Nephron progenitor cell (in vitro differentiated cells): ENCODE results near the gene CCDC188.

Experiments used
- DNase-seq: peaks from one replicate; pipeline ENCODE4 v3.0.0; 2021
- H3K27ac Mint-ChIP-seq: 2 replicates; pipeline ENCODE4 v1.8.0; 2021; ENCODE audit warnings: mild to moderate bottlenecking, moderate library complexity, mixed read lengths
- H3K27me3 Mint-ChIP-seq: 2 replicates; pipeline ENCODE4 v1.8.0; 2021; ENCODE audit warnings: mild to moderate bottlenecking, low read depth, mixed read lengths; ENCODE audit not compliant: poor library complexity
- H3K36me3 Mint-ChIP-seq: 2 replicates; pipeline ENCODE4 v1.8.0; 2021; ENCODE audit warnings: low read depth, mixed read lengths
- H3K4me1 Mint-ChIP-seq: 2 replicates; pipeline ENCODE4 v1.8.0; 2021; ENCODE audit warnings: mixed read lengths
- H3K4me3 Mint-ChIP-seq: 2 replicates; pipeline ENCODE4 v1.8.0; 2021; ENCODE audit warnings: mild to moderate bottlenecking, moderate library complexity, mixed read lengths
- H3K9me3 Mint-ChIP-seq: 2 replicates; pipeline ENCODE4 v1.8.0; 2021; ENCODE audit warnings: mild to moderate bottlenecking, moderate library complexity, mixed read lengths
- CTCF ChIP-seq: fragments of 200-600 bp; sonication (generic); IDR thresholded peaks from 2 replicates; pipeline ENCODE4 v1.5.0; 2021; ENCODE audit warnings: antibody characterized with exemption

The CCDC188 gene

DNA sequence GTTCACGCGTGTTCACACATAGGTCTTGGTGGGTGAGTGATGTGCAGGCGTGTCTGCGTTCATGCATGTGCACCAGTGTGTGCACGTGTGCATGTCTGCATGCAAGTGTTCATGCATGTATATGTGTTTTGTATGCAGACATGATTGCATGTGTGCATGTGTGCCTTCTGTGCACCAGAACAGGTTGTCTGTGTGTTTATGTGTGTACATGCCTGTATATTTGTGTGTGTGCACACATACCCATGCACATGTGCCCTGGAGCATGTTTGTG, 14.3 kb downstream of the CCDC188 start:
- no peak overlapping the region for H3K4me3 Mint-ChIP-seq
- DNase-seq, result no peak
- no peak overlapping the region for H3K27ac Mint-ChIP-seq
- no peaks in the 10 kb centered on the region for H3K36me3 Mint-ChIP-seq
- peaks cover 11% of the 10 kb centered on the region for H3K4me1 Mint-ChIP-seq
- peaks cover 10% of the 10 kb centered on the region for H3K27me3 Mint-ChIP-seq
- TF ChIP-seq CTCF, result no peak
- no peaks in the 10 kb centered on the region for H3K9me3 Mint-ChIP-seq

- no peak for DNase-seq
- Mint-ChIP-seq H3K27ac (no peak overlapping the region), H3K4me3 (no peak overlapping the region)
Observed at GRCh38 chr22:20135806-20136602, 14.9 kb downstream of the CCDC188 start.

DNA sequence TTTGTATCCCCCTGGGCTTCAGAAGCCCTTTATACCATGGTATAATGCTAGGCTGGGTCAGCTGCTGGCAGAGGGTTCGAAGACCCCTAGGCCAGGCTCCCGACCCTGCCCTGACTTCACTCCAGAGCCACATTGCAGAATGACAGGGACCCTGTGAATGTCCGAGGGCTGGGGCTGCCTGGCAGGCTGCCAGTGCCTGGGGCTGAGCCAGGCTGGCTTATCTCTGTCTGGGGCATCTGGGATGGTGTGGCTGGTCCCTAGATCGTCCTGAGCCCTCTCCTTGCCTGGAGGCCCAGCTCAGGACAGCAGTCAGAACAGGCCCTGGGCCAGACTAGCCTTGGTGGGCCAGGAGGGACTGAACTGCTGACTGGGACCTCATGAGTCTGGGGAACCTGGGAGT, 15.6 kb downstream of the CCDC188 start:
- Mint-ChIP-seq H3K9me3 (no peaks in the 10 kb centered on the region), H3K4me1 (peaks cover 11% of the 10 kb centered on the region), H3K27me3 (peaks cover 10% of the 10 kb centered on the region), H3K27ac (no peak overlapping the region), H3K36me3 (no peaks in the 10 kb centered on the region), H3K4me3 (no peak overlapping the region)
- TF ChIP-seq CTCF, result no peak
- DNase-seq, result no peak

More at GRCh38 chr22:20135806-20136602, 14.9 kb downstream of the CCDC188 start:
- H3K36me3 Mint-ChIP-seq, result no peaks in the 10 kb centered on the region
- no peaks in the 10 kb centered on the region for H3K9me3 Mint-ChIP-seq
- peaks cover 11% of the 10 kb centered on the region for H3K4me1 Mint-ChIP-seq
- H3K27me3 Mint-ChIP-seq, result peaks cover 10% of the 10 kb centered on the region
- no peak for TF ChIP-seq CTCF

DNA sequence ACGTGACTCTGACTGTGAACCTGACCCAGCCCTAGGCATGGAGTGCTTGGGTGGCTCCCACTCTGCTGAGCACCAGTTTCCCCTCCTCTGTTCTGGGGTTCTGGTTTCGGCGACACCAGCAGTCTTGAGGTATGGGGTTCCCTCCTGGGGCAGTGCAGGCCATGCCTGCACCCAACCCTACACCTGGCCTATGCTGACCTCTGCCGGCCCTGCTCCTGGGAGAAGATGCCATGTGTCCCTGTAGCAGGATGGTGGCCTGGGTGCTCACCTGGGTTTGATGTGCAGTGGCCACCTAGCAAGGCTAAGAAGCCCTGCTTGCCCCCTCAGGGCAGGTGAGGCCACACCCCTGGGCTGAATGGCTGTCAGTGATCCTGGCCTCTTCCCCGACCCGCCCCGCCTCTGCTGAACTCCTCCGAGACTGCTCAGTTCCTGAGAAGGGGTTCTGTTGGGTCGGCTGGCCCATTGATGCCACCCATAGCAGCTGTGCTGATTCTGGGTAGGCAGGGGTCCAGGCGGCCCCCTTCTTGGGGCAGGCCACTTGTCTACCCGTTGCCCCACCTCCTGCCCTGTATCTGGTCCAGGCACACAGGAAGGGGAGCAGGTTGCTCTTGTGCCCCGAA, 16.8 kb downstream of the CCDC188 start:
- no peak overlapping the region for H3K27ac Mint-ChIP-seq
- no peaks in the 10 kb centered on the region for H3K9me3 Mint-ChIP-seq

DNA sequence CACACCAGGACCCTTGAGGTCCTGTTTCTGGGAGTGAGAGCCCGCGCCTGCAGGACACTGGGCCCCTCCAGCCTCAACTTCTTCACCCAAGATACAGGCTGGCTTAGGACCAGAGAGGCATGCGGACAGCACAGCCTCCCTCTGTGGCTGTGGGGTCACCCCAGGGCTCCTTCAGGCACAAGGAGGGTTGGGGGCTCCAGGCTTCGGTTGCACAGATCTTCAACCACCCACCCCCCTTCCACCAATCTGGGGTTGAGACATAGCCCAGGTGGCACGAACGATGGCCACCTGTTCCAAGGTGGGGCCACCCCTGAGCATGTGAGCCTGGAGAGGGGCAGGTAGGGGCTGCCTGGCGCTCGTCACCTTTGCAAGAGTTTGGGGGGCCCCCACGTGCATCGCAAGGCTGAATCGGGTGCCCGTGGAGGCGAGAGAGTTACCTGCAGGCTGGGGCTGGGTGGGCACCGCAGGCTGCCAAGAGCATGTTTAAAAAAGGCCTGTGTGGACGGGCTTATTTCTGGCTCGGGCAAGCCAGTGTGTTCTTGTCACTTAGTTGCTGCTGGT, 18.1 kb downstream of the CCDC188 start:
- H3K4me3 Mint-ChIP-seq, result peak overlapping the region; percentile 71
- no peak for TF ChIP-seq CTCF
- no peak overlapping the region for H3K27ac Mint-ChIP-seq
- no peaks in the 10 kb centered on the region for H3K9me3 Mint-ChIP-seq
- H3K27me3 Mint-ChIP-seq, result peaks cover 10% of the 10 kb centered on the region
- H3K36me3 Mint-ChIP-seq, result peaks cover 5% of the 10 kb centered on the region
- no peak for DNase-seq
- peaks cover 11% of the 10 kb centered on the region for H3K4me1 Mint-ChIP-seq

More for the DNA sequence above, 16.8 kb downstream of the CCDC188 start:
- peaks cover 11% of the 10 kb centered on the region for H3K4me1 Mint-ChIP-seq
- H3K4me3 Mint-ChIP-seq, result peak overlapping the region; percentile 60
- no peaks in the 10 kb centered on the region for H3K36me3 Mint-ChIP-seq
- TF ChIP-seq CTCF, result no peak
- DNase-seq, result no peak
- H3K27me3 Mint-ChIP-seq, result peaks cover 10% of the 10 kb centered on the region
